ENCODE results near the gene DLGAP1.
"Not testable (repeated sequence)": the region's sequence is repeated elsewhere in the genome, so short reads cannot be mapped to it uniquely, and the experiment has no call there.

The DLGAP1 gene

DNA sequence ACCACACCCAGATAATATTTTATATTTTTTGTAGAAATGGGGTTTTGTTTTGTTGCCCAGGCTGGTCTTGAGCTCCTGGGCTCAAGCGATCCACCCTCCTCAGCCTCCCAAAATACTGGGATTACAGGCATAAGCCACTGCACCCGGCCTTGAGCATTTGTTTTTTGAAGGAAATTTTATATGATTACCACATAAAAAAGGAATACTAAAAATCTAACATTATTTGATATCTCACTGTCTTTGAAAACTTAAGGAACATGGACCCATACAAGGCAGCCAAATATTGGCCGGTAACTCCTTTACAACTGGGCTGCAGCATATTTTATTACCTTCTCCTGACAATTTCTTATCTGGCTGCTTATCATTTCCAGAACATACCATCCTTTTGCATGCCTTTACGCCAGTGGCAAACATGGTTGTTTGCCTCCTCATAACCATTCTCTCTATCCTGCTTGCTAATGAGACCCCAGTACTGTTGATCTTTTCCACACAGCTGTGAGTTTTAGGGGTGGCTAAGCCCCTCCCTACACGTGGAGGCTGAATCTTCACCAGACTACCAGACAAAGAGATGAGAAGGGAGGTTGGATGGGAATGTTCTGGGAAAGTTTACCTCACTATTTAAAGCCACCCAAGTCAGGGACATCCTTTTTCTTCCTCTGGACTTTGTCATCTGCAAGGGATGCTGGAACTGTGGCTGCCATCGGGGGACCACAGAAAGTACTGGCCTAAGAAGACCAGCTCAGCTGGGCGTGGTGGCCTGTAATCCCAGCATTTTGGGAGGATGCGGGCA is 847.6 kb downstream of the DLGAP1 start:
- no peak overlapping the region for H3K9ac ChIP-seq (ENCODE audit: low read length in 5 of 5)
- no peaks in the 10 kb centered on the region for H3K9me3 ChIP-seq (ENCODE audit: control insufficient read depth in 5 of 5, low read length in 5 of 5)
- no peaks in the 10 kb centered on the region for H3K36me3 ChIP-seq (ENCODE audit: control insufficient read depth in 5 of 5, insufficient read depth in 5 of 5, low read length in 5 of 5)
- H3K27me3 ChIP-seq (ENCODE audit: control insufficient read depth in 5 of 5, insufficient read depth in 4 of 5, low read length in 5 of 5): no peaks in the 10 kb centered on the region
- no peak overlapping the region for H3K4me3 ChIP-seq (ENCODE audit: low read depth in 1 of 5, low read length in 5 of 5)
- H3K4me1 ChIP-seq (ENCODE audit: control insufficient read depth in 5 of 5, insufficient read depth in 5 of 5, low read length in 5 of 5): peaks cover 7 to 44% (median 42%) of the 10 kb centered on the region in 5 donors
- no peak overlapping the region for H3K27ac ChIP-seq (ENCODE audit: low read depth, low read length)

GRCh38 chr18:3606863-3607262 is 848.2 kb downstream of the DLGAP1 start:
- H3K27me3 ChIP-seq (ENCODE audit: control insufficient read depth in 5 of 5, insufficient read depth in 4 of 5, low read length in 5 of 5); H3K36me3 ChIP-seq (ENCODE audit: control insufficient read depth in 5 of 5, insufficient read depth in 5 of 5, low read length in 5 of 5); H3K9me3 ChIP-seq (ENCODE audit: control insufficient read depth in 5 of 5, low read length in 5 of 5); H3K27ac ChIP-seq (ENCODE audit: low read depth, low read length); H3K4me3 ChIP-seq (ENCODE audit: low read depth in 1 of 5, low read length in 5 of 5): not testable (repeated sequence)
- Histone ChIP-seq H3K9ac (ENCODE audit: low read length in 5 of 5) (peak overlapping the region in 1 of 5 donors; percentile 20), H3K4me1 (ENCODE audit: control insufficient read depth in 5 of 5, insufficient read depth in 5 of 5, low read length in 5 of 5) (peaks cover 7 to 46% (median 42%) of the 10 kb centered on the region in 5 donors)

DNA sequence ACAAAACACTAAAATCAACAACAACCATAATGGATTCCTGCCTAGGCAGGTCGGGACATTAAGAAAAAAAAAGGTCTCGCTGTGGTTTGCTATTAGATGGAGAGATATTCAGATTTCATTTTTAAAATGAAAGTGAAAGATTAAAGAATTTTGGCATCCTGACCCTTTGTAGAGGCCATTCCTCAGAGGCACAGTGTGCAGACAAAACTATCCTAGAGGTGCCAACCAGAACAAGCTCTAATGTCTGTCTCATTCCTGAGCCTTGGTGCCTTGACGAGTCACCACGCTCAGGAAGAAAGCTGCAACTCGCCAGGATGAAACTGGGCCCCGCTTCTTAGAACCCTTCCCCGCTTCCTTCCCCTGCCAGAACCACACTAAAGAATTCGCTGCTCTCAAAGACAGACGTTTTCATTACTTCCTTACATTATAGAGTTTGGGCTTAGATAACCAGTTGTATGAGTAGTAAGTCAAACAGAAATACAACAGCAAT is 849.1 kb downstream of the DLGAP1 start:
- H3K9ac ChIP-seq (ENCODE audit: low read length in 5 of 5): peak overlapping the region in 4 of 5 donors; percentile 4 to 67 (median 56)
- peaks cover 7 to 43% (median 39%) of the 10 kb centered on the region in 5 donors for H3K4me1 ChIP-seq (ENCODE audit: control insufficient read depth in 5 of 5, insufficient read depth in 5 of 5, low read length in 5 of 5)
- H3K27ac ChIP-seq (ENCODE audit: low read depth, low read length): peak overlapping the region; percentile 85
- H3K9me3 ChIP-seq (ENCODE audit: control insufficient read depth in 5 of 5, low read length in 5 of 5): no peaks in the 10 kb centered on the region
- H3K27me3 ChIP-seq (ENCODE audit: control insufficient read depth in 5 of 5, insufficient read depth in 4 of 5, low read length in 5 of 5): no peaks in the 10 kb centered on the region
- H3K36me3 ChIP-seq (ENCODE audit: control insufficient read depth in 5 of 5, insufficient read depth in 5 of 5, low read length in 5 of 5): no peaks in the 10 kb centered on the region
- H3K4me3 ChIP-seq (ENCODE audit: low read depth in 1 of 5, low read length in 5 of 5): peak overlapping the region; percentile 53 to 73 (median 62)

GRCh38 chr18:3605486-3605952 is 849.6 kb downstream of the DLGAP1 start:
- Histone ChIP-seq H3K4me3 (ENCODE audit: low read depth in 1 of 5, low read length in 5 of 5) (peak overlapping the region; percentile 53 to 73 (median 62)), H3K36me3 (ENCODE audit: control insufficient read depth in 5 of 5, insufficient read depth in 5 of 5, low read length in 5 of 5) (no peaks in the 10 kb centered on the region), H3K9me3 (ENCODE audit: control insufficient read depth in 5 of 5, low read length in 5 of 5) (no peaks in the 10 kb centered on the region), H3K27ac (ENCODE audit: low read depth, low read length) (peak overlapping the region; percentile 85), H3K4me1 (ENCODE audit: control insufficient read depth in 5 of 5, insufficient read depth in 5 of 5, low read length in 5 of 5) (peaks cover 7 to 43% (median 39%) of the 10 kb centered on the region in 5 donors), H3K27me3 (ENCODE audit: control insufficient read depth in 5 of 5, insufficient read depth in 4 of 5, low read length in 5 of 5) (no peaks in the 10 kb centered on the region), H3K9ac (ENCODE audit: low read length in 5 of 5) (peak overlapping the region; percentile 4 to 67 (median 45))

DNA sequence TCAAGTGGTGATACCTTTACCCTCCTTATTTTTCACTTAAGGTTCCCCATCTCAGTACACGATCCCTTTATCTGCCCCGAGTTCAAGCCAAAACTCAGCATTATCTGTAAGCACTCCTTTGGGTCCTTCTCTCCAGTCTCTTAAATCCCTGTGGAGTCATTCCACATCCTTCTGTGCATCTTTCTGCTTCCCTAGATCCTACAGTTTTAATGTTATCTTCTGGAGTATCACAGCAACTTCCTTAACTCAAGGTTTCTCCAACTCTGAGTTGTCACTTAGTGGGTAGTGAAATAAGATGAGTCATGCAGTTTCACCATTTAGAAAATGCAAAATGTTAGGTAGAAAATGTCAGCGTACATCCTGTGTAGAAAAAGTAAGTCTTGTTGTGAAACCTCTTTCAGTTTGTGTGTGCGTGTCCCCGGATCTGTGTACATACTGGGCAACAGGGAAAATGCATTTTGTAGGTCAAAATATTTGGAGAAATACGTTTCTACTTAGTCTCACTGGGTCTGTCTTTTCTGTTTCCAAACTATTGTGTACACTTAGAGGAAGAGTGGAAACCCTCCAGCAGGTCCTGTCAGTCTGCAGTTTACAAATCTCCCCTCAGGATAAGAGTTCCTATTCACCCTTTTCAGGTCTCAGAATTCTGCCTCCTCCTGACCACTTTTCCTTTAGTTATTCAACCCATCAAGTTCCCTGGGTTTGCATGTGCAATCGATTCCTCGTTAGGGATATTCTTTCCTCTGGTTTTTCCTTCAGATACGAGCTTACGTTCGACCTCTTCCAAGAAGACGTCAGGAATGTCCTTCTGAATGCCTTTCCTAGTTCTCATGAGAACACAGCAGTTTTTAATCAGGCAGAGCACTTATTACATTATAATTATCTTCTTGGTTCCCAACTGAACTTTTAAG is 850.4 kb downstream of the DLGAP1 start:
- Histone ChIP-seq H3K9me3 (ENCODE audit: control insufficient read depth in 5 of 5, low read length in 5 of 5) (no peaks in the 10 kb centered on the region), H3K27ac (ENCODE audit: low read depth, low read length) (peak overlapping the region; percentile 85), H3K9ac (ENCODE audit: low read length in 5 of 5) (peak overlapping the region; percentile 2 to 67 (median 40)), H3K4me3 (ENCODE audit: low read depth in 1 of 5, low read length in 5 of 5) (peak overlapping the region; percentile 1 to 73 (median 57)), H3K4me1 (ENCODE audit: control insufficient read depth in 5 of 5, insufficient read depth in 5 of 5, low read length in 5 of 5) (peaks cover 7 to 43% (median 39%) of the 10 kb centered on the region in 5 donors), H3K36me3 (ENCODE audit: control insufficient read depth in 5 of 5, insufficient read depth in 5 of 5, low read length in 5 of 5) (no peaks in the 10 kb centered on the region), H3K27me3 (ENCODE audit: control insufficient read depth in 5 of 5, insufficient read depth in 4 of 5, low read length in 5 of 5) (no peaks in the 10 kb centered on the region)

GRCh38 chr18:3604235-3604497 is 850.9 kb downstream of the DLGAP1 start:
- Histone ChIP-seq H3K4me1 (ENCODE audit: control insufficient read depth in 5 of 5, insufficient read depth in 5 of 5, low read length in 5 of 5) (peaks cover 7 to 43% (median 39%) of the 10 kb centered on the region in 5 donors), H3K27ac (ENCODE audit: low read depth, low read length) (peak overlapping the region; percentile 85), H3K36me3 (ENCODE audit: control insufficient read depth in 5 of 5, insufficient read depth in 5 of 5, low read length in 5 of 5) (no peaks in the 10 kb centered on the region), H3K27me3 (ENCODE audit: control insufficient read depth in 5 of 5, insufficient read depth in 4 of 5, low read length in 5 of 5) (no peaks in the 10 kb centered on the region), H3K9ac (ENCODE audit: low read length in 5 of 5) (peak overlapping the region in 4 of 5 donors; percentile 2 to 61 (median 44)), H3K4me3 (ENCODE audit: low read depth in 1 of 5, low read length in 5 of 5) (peak overlapping the region; percentile 52 to 73 (median 58)), H3K9me3 (ENCODE audit: control insufficient read depth in 5 of 5, low read length in 5 of 5) (no peaks in the 10 kb centered on the region)

GRCh38 chr18:3603421-3604234 is 851.5 kb downstream of the DLGAP1 start:
- peaks cover 7 to 43% (median 39%) of the 10 kb centered on the region in 5 donors for H3K4me1 ChIP-seq (ENCODE audit: control insufficient read depth in 5 of 5, insufficient read depth in 5 of 5, low read length in 5 of 5)
- H3K27ac ChIP-seq (ENCODE audit: low read depth, low read length): peak overlapping the region; percentile 85
- no peaks in the 10 kb centered on the region for H3K9me3 ChIP-seq (ENCODE audit: control insufficient read depth in 5 of 5, low read length in 5 of 5)
- H3K36me3 ChIP-seq (ENCODE audit: control insufficient read depth in 5 of 5, insufficient read depth in 5 of 5, low read length in 5 of 5): no peaks in the 10 kb centered on the region
- peak overlapping the region; percentile 63 to 86 (median 80) for H3K9ac ChIP-seq (ENCODE audit: low read length in 5 of 5)
- no peaks in the 10 kb centered on the region for H3K27me3 ChIP-seq (ENCODE audit: control insufficient read depth in 5 of 5, insufficient read depth in 4 of 5, low read length in 5 of 5)
- peak overlapping the region; percentile 57 to 77 (median 62) for H3K4me3 ChIP-seq (ENCODE audit: low read depth in 1 of 5, low read length in 5 of 5)

- H3K27me3 ChIP-seq (ENCODE audit: control insufficient read depth in 5 of 5, insufficient read depth in 4 of 5, low read length in 5 of 5); H3K9ac ChIP-seq (ENCODE audit: low read length in 5 of 5); H3K9me3 ChIP-seq (ENCODE audit: control insufficient read depth in 5 of 5, low read length in 5 of 5); H3K4me3 ChIP-seq (ENCODE audit: low read depth in 1 of 5, low read length in 5 of 5); H3K36me3 ChIP-seq (ENCODE audit: control insufficient read depth in 5 of 5, insufficient read depth in 5 of 5, low read length in 5 of 5); H3K27ac ChIP-seq (ENCODE audit: low read depth, low read length): not testable (repeated sequence)
- peaks cover 9 to 56% (median 50%) of the 10 kb centered on the region in 5 donors for H3K4me1 ChIP-seq (ENCODE audit: control insufficient read depth in 5 of 5, insufficient read depth in 5 of 5, low read length in 5 of 5)
Observed at GRCh38 chr18:3601106-3601755, 853.9 kb downstream of the DLGAP1 start.

DNA sequence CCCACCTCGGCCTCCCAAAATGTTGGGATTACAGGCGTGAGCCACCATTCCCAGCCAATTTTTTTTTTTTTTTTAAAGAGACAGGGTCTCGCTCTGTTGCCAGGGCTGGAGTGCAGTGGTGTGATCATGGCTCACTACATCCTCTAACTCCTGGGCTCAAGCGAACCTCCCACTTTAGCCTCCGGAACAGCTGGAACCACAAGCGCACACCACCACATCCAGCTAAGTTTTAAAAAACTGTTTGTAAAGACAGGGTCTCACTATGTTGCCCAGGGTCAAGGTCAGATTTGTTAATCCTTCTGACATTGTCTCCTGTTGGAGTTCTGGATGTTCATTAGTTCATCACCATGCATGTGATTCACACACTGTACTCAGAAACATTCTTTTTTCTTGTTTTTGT is 855.2 kb downstream of the DLGAP1 start:
- Histone ChIP-seq H3K36me3 (ENCODE audit: control insufficient read depth in 5 of 5, insufficient read depth in 5 of 5, low read length in 5 of 5) (peaks cover 0 to 8% (median 0%) of the 10 kb centered on the region in 5 donors), H3K9me3 (ENCODE audit: control insufficient read depth in 5 of 5, low read length in 5 of 5) (no peaks in the 10 kb centered on the region), H3K27me3 (ENCODE audit: control insufficient read depth in 5 of 5, insufficient read depth in 4 of 5, low read length in 5 of 5) (no peaks in the 10 kb centered on the region), H3K9ac (ENCODE audit: low read length in 5 of 5) (no peak overlapping the region), H3K4me1 (ENCODE audit: control insufficient read depth in 5 of 5, insufficient read depth in 5 of 5, low read length in 5 of 5) (peaks cover 16 to 56% (median 51%) of the 10 kb centered on the region in 5 donors), H3K4me3 (ENCODE audit: low read depth in 1 of 5, low read length in 5 of 5) (no peak overlapping the region), H3K27ac (ENCODE audit: low read depth, low read length) (no peak overlapping the region)
